Chondrocyte (in vitro differentiated cells): ENCODE measurements around the gene MBD6. TPM values are rescaled to one million over a fixed set of nuclear protein-coding genes. Genes with fewer than 3 reads are reported as not detected.
"Not testable (repeated sequence)": the region's sequence is repeated elsewhere in the genome, so short reads cannot be mapped to it uniquely, and the experiment has no call there.

Experiments
- DNase-seq: peaks from one replicate; pipeline ENCODE4 v3.0.0; 2021; ENCODE audit warnings: mixed read lengths, low spot score
- H3K27ac Mint-ChIP-seq: one replicate; pipeline ENCODE4 v1.8.0; 2021; ENCODE audit warnings: mild to moderate bottlenecking, moderate library complexity, mixed read lengths; ENCODE audit not compliant: unreplicated experiment
- H3K27me3 Mint-ChIP-seq: 2 replicates; pipeline ENCODE4 v1.8.0; 2021; ENCODE audit warnings: low read depth, mixed read lengths
- H3K36me3 Mint-ChIP-seq: 2 replicates; pipeline ENCODE4 v1.8.0; 2021; ENCODE audit warnings: low read depth, mixed read lengths
- H3K4me1 Mint-ChIP-seq: 2 replicates; pipeline ENCODE4 v1.8.0; 2021; ENCODE audit warnings: low read depth, mild to moderate bottlenecking, mixed read lengths
- H3K4me3 Mint-ChIP-seq: one replicate; pipeline ENCODE4 v1.8.0; 2021; ENCODE audit warnings: mild to moderate bottlenecking, moderate library complexity, mixed read lengths; ENCODE audit not compliant: unreplicated experiment
- H3K9me3 Mint-ChIP-seq: 2 replicates; pipeline ENCODE4 v1.8.0; 2021; ENCODE audit warnings: low read depth, mixed read lengths
- total RNA-seq: library from RNA; stranded (reverse); gene quantifications from 3 replicates; pipeline ENCODE4 v1.2.1, GENCODE V29; 2021
- TF ChIP-seq, protein P1 (sequence below): fragments of 200-600 bp; sonication (generic); IDR thresholded peaks from 2 replicates; pipeline ENCODE4 v1.5.0; 2021; ENCODE audit warnings: antibody characterized with exemption, mild to moderate bottlenecking, moderate library complexity

Gene MBD6
- total RNA-seq, 1 donor from 2014 or later = 86.5 TPM

- Mint-ChIP-seq H3K36me3 (peaks cover 62% of the 10 kb centered on the region), H3K4me1 (peaks cover 36% of the 10 kb centered on the region), H3K4me3 (no peak overlapping the region), H3K27me3 (no peaks in the 10 kb centered on the region), H3K27ac (peak overlapping the region; percentile 74), H3K9me3 (no peaks in the 10 kb centered on the region)
- DNase-seq = no peak
- TF ChIP-seq, protein P1, sequence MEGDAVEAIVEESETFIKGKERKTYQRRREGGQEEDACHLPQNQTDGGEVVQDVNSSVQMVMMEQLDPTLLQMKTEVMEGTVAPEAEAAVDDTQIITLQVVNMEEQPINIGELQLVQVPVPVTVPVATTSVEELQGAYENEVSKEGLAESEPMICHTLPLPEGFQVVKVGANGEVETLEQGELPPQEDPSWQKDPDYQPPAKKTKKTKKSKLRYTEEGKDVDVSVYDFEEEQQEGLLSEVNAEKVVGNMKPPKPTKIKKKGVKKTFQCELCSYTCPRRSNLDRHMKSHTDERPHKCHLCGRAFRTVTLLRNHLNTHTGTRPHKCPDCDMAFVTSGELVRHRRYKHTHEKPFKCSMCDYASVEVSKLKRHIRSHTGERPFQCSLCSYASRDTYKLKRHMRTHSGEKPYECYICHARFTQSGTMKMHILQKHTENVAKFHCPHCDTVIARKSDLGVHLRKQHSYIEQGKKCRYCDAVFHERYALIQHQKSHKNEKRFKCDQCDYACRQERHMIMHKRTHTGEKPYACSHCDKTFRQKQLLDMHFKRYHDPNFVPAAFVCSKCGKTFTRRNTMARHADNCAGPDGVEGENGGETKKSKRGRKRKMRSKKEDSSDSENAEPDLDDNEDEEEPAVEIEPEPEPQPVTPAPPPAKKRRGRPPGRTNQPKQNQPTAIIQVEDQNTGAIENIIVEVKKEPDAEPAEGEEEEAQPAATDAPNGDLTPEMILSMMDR = no peak
Measured at GRCh38 chr12:57515408-57515933, 7.2 kb upstream of the MBD6 start.

- no peaks in the 10 kb centered on the region for H3K27me3 Mint-ChIP-seq
- TF ChIP-seq, protein P1 = no peak
- peak overlapping the region; percentile 47 for H3K27ac Mint-ChIP-seq
- H3K36me3 Mint-ChIP-seq = peaks cover 62% of the 10 kb centered on the region
- no peak for DNase-seq
- H3K4me3 Mint-ChIP-seq = no peak overlapping the region
- no peaks in the 10 kb centered on the region for H3K9me3 Mint-ChIP-seq
- peaks cover 39% of the 10 kb centered on the region for H3K4me1 Mint-ChIP-seq
Measured at GRCh38 chr12:57515934-57516541, 6.6 kb upstream of the MBD6 start.

- peaks cover 62% of the 10 kb centered on the region for H3K36me3 Mint-ChIP-seq
Measured at GRCh38 chr12:57516617-57517153, 5.9 kb upstream of the MBD6 start.

DNA sequence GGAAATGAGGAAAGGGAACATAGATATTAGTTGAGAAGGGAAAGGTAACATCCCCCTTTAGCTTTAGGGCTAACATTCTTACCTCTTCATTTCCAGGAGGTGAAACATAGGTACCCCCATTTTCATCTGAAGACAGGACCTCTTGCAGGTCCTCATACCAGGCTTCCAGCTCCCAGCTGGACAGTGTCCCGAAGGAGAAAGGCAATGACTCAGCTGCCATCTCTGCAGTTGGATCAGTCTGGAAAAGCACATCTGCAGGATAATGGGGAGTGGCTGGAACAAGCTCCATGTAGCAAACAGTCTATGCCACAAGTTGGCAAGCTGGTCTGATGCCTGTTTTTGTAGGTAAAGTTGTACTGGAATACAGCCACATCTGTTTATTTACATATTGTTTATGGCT, 5.4 kb upstream of the MBD6 start:
- TF ChIP-seq, protein P1 = no peak
- no peak for DNase-seq
- Mint-ChIP-seq H3K9me3 (no peaks in the 10 kb centered on the region), H3K27me3 (no peaks in the 10 kb centered on the region), H3K36me3 (peaks cover 58% of the 10 kb centered on the region), H3K4me3 (peak overlapping the region; percentile 95), H3K27ac (peak overlapping the region; percentile 100), H3K4me1 (peaks cover 50% of the 10 kb centered on the region)

More at GRCh38 chr12:57516617-57517153, 5.9 kb upstream of the MBD6 start:
- DNase-seq = no peak
- Mint-ChIP-seq H3K9me3 (no peaks in the 10 kb centered on the region), H3K4me3 (peak overlapping the region; percentile 95), H3K27ac (peak overlapping the region; percentile 100), H3K27me3 (no peaks in the 10 kb centered on the region), H3K4me1 (peaks cover 45% of the 10 kb centered on the region)
- TF ChIP-seq, protein P1 = no peak

DNA sequence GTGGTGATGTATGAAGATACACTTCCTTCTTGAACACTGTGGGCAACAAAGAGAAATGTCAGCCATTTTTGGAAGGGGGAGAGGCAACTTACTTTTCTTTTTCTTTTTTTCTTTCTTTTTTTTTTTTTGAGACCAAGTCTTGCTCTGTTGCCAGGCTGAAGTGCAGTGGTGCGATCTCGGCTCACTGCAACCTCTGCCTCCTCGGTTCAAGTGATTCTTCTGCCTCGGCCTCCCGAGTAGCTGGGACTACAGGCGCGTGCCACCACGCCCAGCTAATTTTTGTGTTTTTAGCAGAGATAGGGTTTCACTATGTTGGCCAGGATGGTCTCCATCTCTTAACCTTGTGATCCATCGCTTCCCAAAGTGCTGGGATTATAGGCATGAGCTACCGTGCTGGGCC, 4.9 kb upstream of the MBD6 start:
- Mint-ChIP-seq H3K4me1 (peaks cover 52% of the 10 kb centered on the region), H3K27ac (peak overlapping the region; percentile 100), H3K4me3 (peak overlapping the region; percentile 95), H3K36me3 (peaks cover 52% of the 10 kb centered on the region)
- not testable (repeated sequence) for H3K27me3 Mint-ChIP-seq, H3K9me3 Mint-ChIP-seq, DNase-seq
